ENCODE data around the gene MPI.
"Not testable (repeated sequence)": the region's sequence is repeated elsewhere in the genome, so short reads cannot be mapped to it uniquely, and the experiment has no call there.

DNA sequence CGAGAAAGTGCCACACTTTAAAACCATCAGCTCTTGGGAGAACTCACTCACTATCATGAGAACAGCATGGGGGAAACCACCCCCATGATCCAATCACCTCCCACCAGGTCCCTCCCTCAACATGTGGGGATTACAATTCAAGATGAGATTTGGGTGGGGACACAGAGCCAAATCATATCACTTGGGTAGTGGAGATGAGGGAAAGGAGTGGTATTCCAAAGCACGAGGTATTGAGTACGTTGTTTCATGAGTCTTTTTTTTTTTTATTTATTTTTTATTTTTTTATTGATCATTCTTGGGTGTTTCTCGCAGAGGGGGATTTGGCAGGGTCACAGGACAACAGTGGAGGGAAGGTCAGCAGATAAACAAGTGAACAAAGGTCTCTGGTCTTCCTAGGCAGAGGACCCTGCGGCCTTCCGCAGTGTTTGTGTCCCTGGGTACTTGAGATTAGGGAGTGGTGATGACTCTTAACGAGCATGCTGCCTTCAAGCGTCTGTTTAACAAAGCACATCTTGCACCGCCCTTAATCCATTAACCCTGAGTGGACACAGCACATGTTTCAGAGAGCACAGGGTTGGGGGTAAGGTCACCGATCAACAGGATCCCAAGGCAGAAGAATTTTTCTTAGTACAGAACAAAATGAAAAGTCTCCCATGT is 2.2 kb upstream of the MPI start:
- not testable (repeated sequence) for TF ChIP-seq POLR2A, CTCF (IDR thresholded peaks at IDR 0.05)

Data from lower leg skin (tissue), 3 donors.